ENCODE data around the gene CACNA1C. TPM values are rescaled to one million over a fixed set of nuclear protein-coding genes. Genes with fewer than 3 reads are reported as not detected.

Gene CACNA1C
- total RNA-seq, 1 donor from 2014 or later = 1.6 TPM

DNA sequence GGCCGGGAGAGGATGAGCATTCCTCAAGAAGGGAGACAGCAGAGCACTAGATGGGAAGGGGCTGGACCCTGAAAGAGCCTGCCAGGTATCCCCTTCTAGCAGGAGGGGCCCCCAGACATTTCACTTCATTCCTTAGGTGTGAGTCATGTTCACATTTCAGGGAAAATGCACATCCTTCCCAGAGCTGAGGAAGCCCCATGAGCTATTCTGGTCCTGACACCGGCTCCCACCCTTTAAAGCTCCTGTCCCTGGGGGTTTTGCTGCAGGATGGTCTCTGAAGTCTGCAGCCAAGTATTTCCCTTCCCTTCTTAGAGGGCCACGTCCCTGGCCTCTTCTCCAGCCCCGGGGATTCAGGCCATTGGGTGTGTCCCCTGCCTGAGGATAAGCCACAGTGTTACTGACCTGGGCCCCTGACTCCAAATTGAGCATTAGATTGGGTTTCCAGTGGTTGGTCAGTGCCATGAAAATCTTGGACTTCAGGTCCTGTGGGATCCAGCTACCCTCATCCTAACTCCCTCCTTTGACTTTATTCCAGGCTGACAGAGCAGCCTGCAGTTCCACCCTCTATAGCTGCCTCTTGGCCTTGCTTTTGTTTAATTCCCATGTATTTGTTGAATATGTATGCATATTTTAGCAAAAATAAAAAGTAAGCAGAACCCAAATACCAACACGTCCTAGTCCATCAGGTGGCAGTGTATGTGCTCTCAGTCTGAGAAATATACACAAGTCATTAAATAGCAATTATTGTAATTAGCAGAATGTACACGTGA lies 267.1 kb downstream of the CACNA1C start:
- no peak for DNase-seq (ENCODE audit: low read depth, low spot score)
- H3K4me3 Mint-ChIP-seq = no peak overlapping the region
- no peaks in the 10 kb centered on the region for H3K36me3 Mint-ChIP-seq (ENCODE audit: low read depth)
- H3K9me3 Mint-ChIP-seq = no peaks in the 10 kb centered on the region
- TF ChIP-seq CTCF (conservative IDR thresholded peaks at IDR 0.05) = no peak
- peaks cover 12% of the 10 kb centered on the region for H3K4me1 Mint-ChIP-seq
- no peak overlapping the region for H3K27ac Mint-ChIP-seq (ENCODE audit: unreplicated experiment)
- H3K27me3 Mint-ChIP-seq (ENCODE audit: low read depth) = no peaks in the 10 kb centered on the region

- no peaks in the 10 kb centered on the region for H3K36me3 Mint-ChIP-seq (ENCODE audit: low read depth)
- no peak for DNase-seq (ENCODE audit: low read depth, low spot score)
- TF ChIP-seq CTCF (conservative IDR thresholded peaks at IDR 0.05) = no peak
- H3K27ac Mint-ChIP-seq (ENCODE audit: unreplicated experiment) = no peak overlapping the region
- H3K4me3 Mint-ChIP-seq = no peak overlapping the region
- H3K9me3 Mint-ChIP-seq = no peaks in the 10 kb centered on the region
- H3K4me1 Mint-ChIP-seq = peaks cover 16% of the 10 kb centered on the region
- H3K27me3 Mint-ChIP-seq (ENCODE audit: low read depth) = no peaks in the 10 kb centered on the region
These were observed 268.1 kb downstream of the CACNA1C start for GRCh38 chr12:2320841-2321240.

DNA sequence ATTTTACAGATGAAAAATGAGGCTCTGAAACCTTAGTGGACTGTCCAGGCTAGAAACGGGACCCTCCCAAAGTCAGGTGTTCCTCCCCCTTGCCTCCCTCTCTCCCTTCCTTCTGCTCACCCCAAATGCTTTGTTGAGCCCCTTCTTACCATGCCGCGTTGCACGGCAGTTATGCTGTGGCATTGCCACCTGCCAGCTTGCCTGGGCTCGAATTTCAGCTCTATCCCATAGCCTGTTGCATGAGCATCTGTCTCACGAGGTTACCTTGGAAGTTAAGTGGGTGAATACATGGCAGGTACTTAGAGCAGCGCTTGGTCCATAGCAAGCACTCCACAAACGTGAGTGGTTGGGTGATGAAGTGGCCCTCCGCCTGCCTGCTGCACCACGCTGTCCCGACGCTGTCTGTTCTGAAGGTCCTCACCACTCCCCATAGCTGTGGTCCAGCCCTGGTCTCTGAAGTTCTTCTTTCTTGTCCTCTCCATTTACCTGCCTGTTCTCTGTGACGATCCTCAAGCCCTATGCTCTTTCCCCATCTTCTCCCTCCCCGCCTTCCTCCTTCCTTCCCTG lies 269.9 kb downstream of the CACNA1C start:
- no peaks in the 10 kb centered on the region for H3K9me3 Mint-ChIP-seq
- H3K27ac Mint-ChIP-seq (ENCODE audit: unreplicated experiment) = peak overlapping the region; percentile 39
- peaks cover 13% of the 10 kb centered on the region for H3K4me1 Mint-ChIP-seq
- no peak for TF ChIP-seq CTCF (conservative IDR thresholded peaks at IDR 0.05)
- no peak for DNase-seq (ENCODE audit: low read depth, low spot score)
- H3K27me3 Mint-ChIP-seq (ENCODE audit: low read depth) = no peaks in the 10 kb centered on the region
- no peaks in the 10 kb centered on the region for H3K36me3 Mint-ChIP-seq (ENCODE audit: low read depth)
- no peak overlapping the region for H3K4me3 Mint-ChIP-seq

- H3K27me3 Mint-ChIP-seq (ENCODE audit: low read depth) = no peaks in the 10 kb centered on the region
These were observed 270.9 kb downstream of the CACNA1C start for GRCh38 chr12:2323532-2324255.

DNA sequence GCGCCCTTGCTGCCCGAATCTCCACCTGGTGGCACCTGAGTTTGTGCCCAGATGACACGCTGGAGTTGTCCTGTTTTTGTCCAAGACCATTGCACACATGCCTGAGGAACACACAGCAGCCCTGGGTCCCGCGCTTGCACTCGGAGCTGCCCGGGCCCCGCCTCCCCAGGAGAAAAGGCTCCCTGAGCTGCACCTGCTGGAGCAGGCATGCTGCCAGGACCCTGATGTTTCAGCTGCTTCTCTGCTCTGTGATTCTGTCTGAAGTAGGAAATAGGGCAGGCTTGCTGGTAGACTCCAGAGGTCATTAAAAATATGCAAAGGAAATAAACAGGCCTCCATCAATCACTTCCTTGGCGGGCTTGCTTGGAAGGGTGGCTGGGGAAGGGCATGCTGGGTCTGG lies 271.6 kb downstream of the CACNA1C start:
- DNase-seq (ENCODE audit: low read depth, low spot score) = no peak
- Mint-ChIP-seq H3K4me1 (peaks cover 7% of the 10 kb centered on the region), H3K27ac (ENCODE audit: unreplicated experiment) (no peak overlapping the region), H3K36me3 (ENCODE audit: low read depth) (no peaks in the 10 kb centered on the region), H3K9me3 (no peaks in the 10 kb centered on the region), H3K4me3 (no peak overlapping the region), H3K27me3 (ENCODE audit: low read depth) (no peaks in the 10 kb centered on the region)
- no peak for TF ChIP-seq CTCF (conservative IDR thresholded peaks at IDR 0.05)

More at GRCh38 chr12:2323532-2324255, 270.9 kb downstream of the CACNA1C start:
- H3K9me3 Mint-ChIP-seq = no peaks in the 10 kb centered on the region
- no peak overlapping the region for H3K4me3 Mint-ChIP-seq
- peaks cover 7% of the 10 kb centered on the region for H3K4me1 Mint-ChIP-seq
- H3K36me3 Mint-ChIP-seq (ENCODE audit: low read depth) = no peaks in the 10 kb centered on the region
- no peak for TF ChIP-seq CTCF (conservative IDR thresholded peaks at IDR 0.05)
- no peak for DNase-seq (ENCODE audit: low read depth, low spot score)
- H3K27ac Mint-ChIP-seq (ENCODE audit: unreplicated experiment) = no peak overlapping the region
